Endothelial cell of umbilical vein (primary cell): ENCODE results near the gene KIAA1191.

Source experiments
- JUN ChIP-seq: IDR thresholded peaks from 2 replicates; pipeline ENCODE4 v1.6.1; 2011; ENCODE audit warnings: borderline replicate concordance, low read depth; ENCODE audit not compliant: insufficient read length, insufficient read depth
- POLR2AphosphoS5 ChIP-seq: IDR thresholded peaks from 2 replicates; pipeline ENCODE4 v1.6.1; 2012; ENCODE audit warnings: low read depth, mild to moderate bottlenecking, control low read depth, low read length, moderate library complexity; ENCODE audit not compliant: insufficient read depth

- TF ChIP-seq JUN (no peak), POLR2AphosphoS5 (no peak)
These were observed 11.7 kb upstream of the KIAA1191 start for GRCh38 chr5:176373100-176373818.
